HepG2 (cell line): ENCODE measurements around the gene TRERF1. TPM values are rescaled to one million over a fixed set of nuclear protein-coding genes. Genes with fewer than 3 reads are reported as not detected.

Source experiments
- ATAC-seq: fragments of 200-7000 bp; cut with Tn5 transposase; 3 replicates; pipeline ENCODE4 v1.9.1; 2020; ENCODE audit warnings: mild to moderate bottlenecking, moderate library complexity
- BruUV-seq: library from RNA; stranded (reverse); fragments of 400-500 nt; replicated peaks from 2 replicates; lab custom pipeline; 2021; lab: Mats Ljungman, UMichigan
- CTCF ChIA-PET: fragments of 300-600 bp; formaldehyde crosslinking; extraction: SDS; loops from one replicate; lab custom pipeline; 2021; ENCODE audit warnings: low total read pairs, inconsistent platforms, low intra/inter-chr PET ratio; lab: Yijun Ruan, JAX
- POLR2A ChIA-PET: fragments of 350-600 bp; sonication (Branson Sonifier 250); formaldehyde crosslinking; loops from one replicate; lab custom pipeline; 2020; ENCODE audit warnings: antibody characterized with exemption, inconsistent platforms; lab: Yijun Ruan, JAX
- DNase-seq: peaks from one replicate; pipeline ENCODE4 v3.0.0-alpha.2; 2015; ENCODE audit warnings: low spot score
- FAIRE-seq: peaks from 3 replicates; lab custom pipeline; 2011; peaks lifted over from hg19 to GRCh38; lab: Jason Lieb, UNC
- H2AFZ ChIP-seq: one replicate; pipeline ENCODE4 v1.6.1; 2011; ENCODE audit warnings: low read length, inconsistent platforms
- H3K27ac ChIP-seq: fragments of 300-600 bp; 3 replicates; pipeline ENCODE4 v1.8.0; 2011; ENCODE audit warnings: mixed run types, mild to moderate bottlenecking, mixed read lengths, low read length, inconsistent platforms; ENCODE audit not compliant: insufficient read depth; ENCODE audit errors: extremely low read length
- H3K27me3 ChIP-seq, 2 experiments: fragments of 200-600 bp in 1 of 2; 2 replicates in 1 of 2; 3 replicates in 1 of 2; pipeline versions ENCODE4 v1.6.0 to v1.8.0; 2011; ENCODE audit warnings: low read length in 2 of 2, mild to moderate bottlenecking in 2 of 2, moderate library complexity in 2 of 2, inconsistent platforms in 1 of 2; ENCODE audit not compliant: insufficient read depth in 2 of 2, control insufficient read depth in 1 of 2
- H3K36me3 ChIP-seq, 2 experiments: fragments of 200-600 bp in 1 of 2; replicated peaks in 1 of 2; 2 replicates in 1 of 2; 3 replicates in 1 of 2; pipeline versions ENCODE4 v1.5.1 to v1.8.0; 2011; ENCODE audit warnings: low read length in 2 of 2, inconsistent platforms in 1 of 2; ENCODE audit not compliant: insufficient read depth in 2 of 2, control insufficient read depth in 1 of 2
- H3K4me1 ChIP-seq: 2 replicates; pipeline ENCODE4 v1.5.1; 2012; ENCODE audit warnings: low read length, inconsistent platforms; ENCODE audit not compliant: insufficient read depth
- H3K4me2 ChIP-seq: 2 replicates; pipeline ENCODE4 v1.6.0; 2011; ENCODE audit warnings: low read depth, low read length, inconsistent platforms
- H3K4me3 ChIP-seq, 3 experiments: fragments of 200-600 bp in 1 of 3; sonication (generic), shearing (Covaris generic) in 1 of 3; replicated peaks in 1 of 3; 2 replicates each; pipeline ENCODE4 v1.5.1; 2011 to 2016; ENCODE audit warnings: low read length in 3 of 3, inconsistent platforms in 2 of 3, low read depth in 2 of 3, mild to moderate bottlenecking in 2 of 3, control low read depth in 1 of 3, mixed read lengths in 1 of 3; ENCODE audit not compliant: insufficient read depth in 1 of 3
- H3K79me2 ChIP-seq: one replicate; pipeline ENCODE4 v1.6.1; 2011; ENCODE audit warnings: low read length, inconsistent platforms; ENCODE audit not compliant: insufficient read depth
- H3K9ac ChIP-seq: 2 replicates; pipeline ENCODE4 v1.6.0; 2011; ENCODE audit warnings: mild to moderate bottlenecking, low read depth, low read length, inconsistent platforms; ENCODE audit not compliant: insufficient read depth
- H3K9me3 ChIP-seq: 2 replicates; pipeline ENCODE4 v1.5.1; 2012; ENCODE audit warnings: mild to moderate bottlenecking, low read length
- H4K20me1 ChIP-seq: 2 replicates; pipeline ENCODE4 v1.6.0; 2011; ENCODE audit warnings: inconsistent platforms, mild to moderate bottlenecking, low read length, moderate library complexity; ENCODE audit not compliant: insufficient read depth
- BORCS8-MEF2B ChIP-seq: sonication (generic); formaldehyde crosslinking; IDR thresholded peaks from 2 replicates; pipeline ENCODE4 v1.8.0; 2022; ENCODE audit warnings: mild to moderate bottlenecking, missing genetic modification reagents
- CREB1 ChIP-seq, 2 experiments: fragments of 450-650 bp in 1 of 2; IDR thresholded peaks; 2 replicates each; pipeline ENCODE4 v1.6.1; 2016 to 2017; ENCODE audit warnings: control low read depth in 1 of 2, mild to moderate bottlenecking in 1 of 2, missing compliant biosample characterization in 1 of 2, missing genetic modification characterization in 1 of 2
- EZH2 ChIP-seq: conservative IDR thresholded peaks from 2 replicates; pipeline ENCODE4 v1.6.1; 2012; ENCODE audit warnings: mild to moderate bottlenecking, low read depth, low read length, moderate library complexity
- MAFG ChIP-seq: sonication (generic); formaldehyde crosslinking; IDR thresholded peaks from 2 replicates; pipeline ENCODE4 v1.5.1; 2020; ENCODE audit warnings: mild to moderate bottlenecking, missing genetic modification reagents
- NKX3-1 ChIP-seq: sonication (generic); formaldehyde crosslinking; IDR thresholded peaks from 2 replicates; pipeline ENCODE4 v1.5.0; 2020; ENCODE audit warnings: missing genetic modification reagents
- SKI ChIP-seq: fragments of 450-650 bp; IDR thresholded peaks from one replicate; pipeline ENCODE4 v1.6.1; 2018; ENCODE audit warnings: mild to moderate bottlenecking; ENCODE audit not compliant: partially characterized antibody
- ZBTB3 ChIP-seq: sonication (generic); formaldehyde crosslinking; IDR thresholded peaks from 2 replicates; pipeline ENCODE4 v1.4.0; 2020; ENCODE audit warnings: low read depth, mild to moderate bottlenecking, moderate library complexity, missing genetic modification reagents, borderline replicate concordance
- ZNF33A ChIP-seq: sonication (generic); formaldehyde crosslinking; IDR thresholded peaks from 2 replicates; pipeline ENCODE4 v1.5.1; 2020; ENCODE audit warnings: missing genetic modification reagents, mild to moderate bottlenecking, moderate library complexity, borderline replicate concordance
- ZNF468 ChIP-seq: sonication (generic); formaldehyde crosslinking; IDR thresholded peaks from 2 replicates; pipeline ENCODE4 v1.8.0; 2022; ENCODE audit warnings: mild to moderate bottlenecking, moderate library complexity, missing genetic modification reagents
- ZNF580 ChIP-seq: IDR thresholded peaks from 2 replicates; pipeline ENCODE4 v1.6.1; 2016; ENCODE audit warnings: low read depth, borderline replicate concordance
- ZNF878 ChIP-seq: sonication (generic); formaldehyde crosslinking; IDR thresholded peaks from 2 replicates; pipeline ENCODE4 v1.8.1; 2023; ENCODE audit warnings: mild to moderate bottlenecking, missing genetic modification reagents, moderate library complexity
- WGBS: methylation state at CpG from one replicate; pipeline ENCODE4 v1.1.6; 2017; ENCODE audit warnings: low lambda C conversion rate; 5-methylcytosine and 5-hydroxymethylcytosine counted together
- in situ Hi-C: cut with HindIII; loops from 2 replicates; pipeline ENCODE4 v1.10.0; 2017; ENCODE audit warnings: low pct_unique_long_range_greater_than_20kb; ENCODE audit not compliant: extremely low pct_ligation_motif_present
- intact Hi-C: fragments of 100-400 bp; cut with micrococcal nuclease; formaldehyde crosslinking; loops from one replicate; pipeline ENCODE4 v1.10.0; 2022; ENCODE audit not compliant: unreplicated experiment
- polyA plus RNA-seq, 8 experiments: library from polyadenylated mRNA; depleted of rRNA in 3 of 8; stranded (reverse) in 7 of 8; unstranded in 1 of 8; fragments of >200 nt; fragmentation: Illumina TruSeq in 4 of 8; extraction: Trizol in 4 of 8; gene quantifications; 2 replicates each; pipeline versions ENCODE4 v1.2.1 to v1.2.3, GENCODE V29; 2011 to 2016; ENCODE audit warnings: low read depth in 4 of 8, missing spikeins in 1 of 8, mixed read lengths in 1 of 8; ENCODE audit not compliant: insufficient read depth in 1 of 8
- total RNA-seq, 5 experiments: library from RNA; depleted of rRNA; stranded (reverse); fragments of >200 nt; fragmentation: Illumina TruSeq; extraction: Trizol; gene quantifications; 2 replicates each; pipeline ENCODE4 v1.2.3, GENCODE V29; 2016; ENCODE audit warnings: low read depth in 1 of 5

Gene TRERF1
- total and polyA plus RNA-seq, 2 of the 13 experiments (the other 11 are each of a cell fraction or from before 2014, with no cell fraction given) = 0.02 TPM; not detected in 1

- TF ChIP-seq CREB1 (IDR thresholded peaks at IDR 0.05) (no peak), CREB1 (CRISPR knock-in tag; IDR thresholded peaks at IDR 0.05) (no peak), BORCS8-MEF2B (no peak), EZH2 (no peak)
These were observed 51.5 kb downstream of the TRERF1 start (continued) for GRCh38 chr6:42400061-42400760.

DNA sequence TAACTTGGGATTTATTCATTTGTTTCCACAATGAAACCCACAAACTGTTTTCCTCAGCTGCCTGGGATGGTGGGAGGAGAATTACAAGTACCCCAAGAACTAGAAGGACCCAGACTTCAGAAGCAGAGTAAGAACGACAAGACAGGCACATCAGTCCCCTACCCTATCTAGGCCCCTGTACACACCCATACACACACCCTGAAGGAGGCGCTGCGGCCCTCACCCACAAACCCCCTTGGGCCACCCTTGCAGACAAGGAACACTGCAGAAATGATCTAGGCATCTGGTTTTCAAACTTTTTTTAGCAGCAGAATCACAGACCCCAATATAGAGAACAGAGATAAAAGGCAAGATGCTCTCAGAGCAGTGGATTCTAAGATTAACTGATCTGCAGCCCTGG is 55.0 kb downstream of the TRERF1 start:
- DNase-seq (no peak), ATAC-seq (no peak), FAIRE-seq (no peak)
- TF ChIP-seq ZNF33A (CRISPR knock-in tag) (no peak), ZNF580 (CRISPR knock-in tag) (no peak), ZNF468 (CRISPR knock-in tag) (no peak), ZNF878 (CRISPR knock-in tag) (no peak), ZBTB3 (CRISPR knock-in tag) (no peak), MAFG (CRISPR knock-in tag) (no peak), SKI (no peak), NKX3-1 (no peak)
- H2AFZ ChIP-seq = no peak overlapping the region
- no peak overlapping the region for H3K9ac ChIP-seq
- H3K79me2 ChIP-seq = no peaks in the 10 kb centered on the region
- POLR2A ChIA-PET = no interaction called here
- H3K4me3 ChIP-seq = no peak overlapping the region
- in situ Hi-C loops (no loop called here), intact Hi-C loops (no loop called here)
- no peak overlapping the region for H3K4me2 ChIP-seq
- H3K9me3 ChIP-seq = no peaks in the 10 kb centered on the region
- peaks cover 7% of the 10 kb centered on the region; the same call in 1 of the 2 replicates for H3K4me1 ChIP-seq
- peaks cover 0 to 19% of the 10 kb centered on the region in 2 experiments; a peak in 2 of 5 replicates for H3K27me3 ChIP-seq
- 17% methylated on average over 3 of the region's 3 CpGs for WGBS
- no peaks in the 10 kb centered on the region for H3K36me3 ChIP-seq
- CTCF ChIA-PET = no interaction called here
- BruUV-seq = no TSS peak
- H3K27ac ChIP-seq = no peak overlapping the region
- H4K20me1 ChIP-seq = no peaks in the 10 kb centered on the region; the same call in 1 of the 2 replicates
